GM18526 (cell line): ENCODE results near the gene TRAPPC10.

ENCODE experiments used
- POLR2A ChIP-seq: IDR thresholded peaks from 3 replicates; pipeline ENCODE4 v1.6.1; 2011; ENCODE audit not compliant: insufficient read length; ENCODE audit errors: extremely low read depth

The TRAPPC10 gene, protein sequence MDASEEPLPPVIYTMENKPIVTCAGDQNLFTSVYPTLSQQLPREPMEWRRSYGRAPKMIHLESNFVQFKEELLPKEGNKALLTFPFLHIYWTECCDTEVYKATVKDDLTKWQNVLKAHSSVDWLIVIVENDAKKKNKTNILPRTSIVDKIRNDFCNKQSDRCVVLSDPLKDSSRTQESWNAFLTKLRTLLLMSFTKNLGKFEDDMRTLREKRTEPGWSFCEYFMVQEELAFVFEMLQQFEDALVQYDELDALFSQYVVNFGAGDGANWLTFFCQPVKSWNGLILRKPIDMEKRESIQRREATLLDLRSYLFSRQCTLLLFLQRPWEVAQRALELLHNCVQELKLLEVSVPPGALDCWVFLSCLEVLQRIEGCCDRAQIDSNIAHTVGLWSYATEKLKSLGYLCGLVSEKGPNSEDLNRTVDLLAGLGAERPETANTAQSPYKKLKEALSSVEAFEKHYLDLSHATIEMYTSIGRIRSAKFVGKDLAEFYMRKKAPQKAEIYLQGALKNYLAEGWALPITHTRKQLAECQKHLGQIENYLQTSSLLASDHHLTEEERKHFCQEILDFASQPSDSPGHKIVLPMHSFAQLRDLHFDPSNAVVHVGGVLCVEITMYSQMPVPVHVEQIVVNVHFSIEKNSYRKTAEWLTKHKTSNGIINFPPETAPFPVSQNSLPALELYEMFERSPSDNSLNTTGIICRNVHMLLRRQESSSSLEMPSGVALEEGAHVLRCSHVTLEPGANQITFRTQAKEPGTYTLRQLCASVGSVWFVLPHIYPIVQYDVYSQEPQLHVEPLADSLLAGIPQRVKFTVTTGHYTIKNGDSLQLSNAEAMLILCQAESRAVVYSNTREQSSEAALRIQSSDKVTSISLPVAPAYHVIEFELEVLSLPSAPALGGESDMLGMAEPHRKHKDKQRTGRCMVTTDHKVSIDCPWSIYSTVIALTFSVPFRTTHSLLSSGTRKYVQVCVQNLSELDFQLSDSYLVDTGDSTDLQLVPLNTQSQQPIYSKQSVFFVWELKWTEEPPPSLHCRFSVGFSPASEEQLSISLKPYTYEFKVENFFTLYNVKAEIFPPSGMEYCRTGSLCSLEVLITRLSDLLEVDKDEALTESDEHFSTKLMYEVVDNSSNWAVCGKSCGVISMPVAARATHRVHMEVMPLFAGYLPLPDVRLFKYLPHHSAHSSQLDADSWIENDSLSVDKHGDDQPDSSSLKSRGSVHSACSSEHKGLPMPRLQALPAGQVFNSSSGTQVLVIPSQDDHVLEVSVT

GRCh38 chr21:44011579-44012473 is at the start of gene TRAPPC10:
Gene TRAPPC10, plus strand, starts transcription at chr21:44012309. Its CDS starts 185 bp downstream, at chr21:44012494.
- peak; percentile 88 for TF ChIP-seq POLR2A

DNA sequence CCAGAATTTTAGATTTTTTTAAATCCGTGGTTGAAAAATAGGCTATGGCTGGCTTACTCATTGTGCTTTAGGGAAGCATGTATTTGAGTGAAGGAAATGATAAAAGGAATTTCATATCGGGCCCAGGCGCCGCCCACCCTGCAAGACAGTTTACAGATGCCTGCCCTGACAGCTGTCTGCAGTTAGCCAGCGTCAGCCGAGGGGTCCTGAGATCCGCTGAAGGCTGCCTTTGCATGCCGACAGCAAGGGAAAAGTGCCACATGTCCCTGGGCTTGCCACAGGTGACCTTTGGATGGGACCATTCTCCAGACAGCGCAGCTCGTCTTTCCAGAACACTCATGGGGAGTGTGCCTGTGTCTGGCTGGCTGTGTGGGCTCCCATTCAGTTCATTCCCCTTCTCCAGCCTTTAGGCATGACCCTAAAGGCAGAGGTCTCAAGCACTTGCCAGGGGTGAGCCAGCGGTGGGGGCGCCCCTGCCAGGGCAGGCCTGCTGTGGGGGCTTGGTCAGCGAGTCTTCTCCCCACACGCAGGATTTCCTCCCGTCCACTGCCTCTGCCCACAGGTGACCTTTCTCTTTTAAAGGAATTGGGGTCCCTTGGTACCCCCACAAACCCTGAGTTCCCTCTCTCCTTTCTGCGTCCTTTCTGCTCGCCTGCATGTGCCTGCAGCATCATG is 46.1 kb upstream of the TRAPPC10 start:
- TF ChIP-seq POLR2A = no peak

GRCh38 chr21:43966946-43967512 is 45.1 kb upstream of the TRAPPC10 start:
- TF ChIP-seq POLR2A = no peak

GRCh38 chr21:43967981-43968380 is 44.1 kb upstream of the TRAPPC10 start:
- no peak for TF ChIP-seq POLR2A

DNA sequence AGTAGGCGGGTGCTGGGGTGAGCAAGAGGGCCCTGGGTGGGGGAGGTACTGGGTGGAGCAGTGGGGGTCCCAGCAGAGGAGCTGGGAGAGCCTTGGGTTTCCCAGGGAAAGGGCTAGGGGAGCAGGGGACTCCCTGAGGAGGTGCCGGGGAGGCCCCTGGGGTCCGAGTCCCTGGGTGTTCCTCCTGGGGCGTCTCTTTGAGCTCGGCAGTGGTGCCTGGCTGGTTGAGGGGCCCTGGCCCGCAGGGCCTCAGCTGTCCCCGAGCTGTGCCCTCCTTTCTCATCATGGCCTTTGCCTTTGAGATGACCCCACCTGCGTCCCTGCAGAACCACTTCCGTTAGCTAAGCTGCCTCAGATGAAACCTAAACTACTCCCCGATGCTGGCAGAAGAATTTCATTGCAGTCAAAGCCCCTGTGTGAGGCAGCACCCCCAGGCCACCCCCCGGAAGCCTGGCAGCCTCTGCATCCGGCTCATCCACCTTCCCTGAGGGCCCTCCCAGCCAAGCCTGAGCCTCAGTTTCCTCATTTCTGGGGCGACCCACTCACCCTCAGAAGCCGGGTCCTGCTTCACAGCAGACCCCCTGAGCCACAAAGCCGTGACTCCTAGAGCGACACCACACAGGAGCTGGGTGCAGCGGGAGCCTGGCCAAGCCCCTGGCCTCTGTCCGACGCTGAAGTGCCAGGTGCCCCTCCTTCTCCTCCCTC is 43.5 kb upstream of the TRAPPC10 start:
- no peak for TF ChIP-seq POLR2A

DNA sequence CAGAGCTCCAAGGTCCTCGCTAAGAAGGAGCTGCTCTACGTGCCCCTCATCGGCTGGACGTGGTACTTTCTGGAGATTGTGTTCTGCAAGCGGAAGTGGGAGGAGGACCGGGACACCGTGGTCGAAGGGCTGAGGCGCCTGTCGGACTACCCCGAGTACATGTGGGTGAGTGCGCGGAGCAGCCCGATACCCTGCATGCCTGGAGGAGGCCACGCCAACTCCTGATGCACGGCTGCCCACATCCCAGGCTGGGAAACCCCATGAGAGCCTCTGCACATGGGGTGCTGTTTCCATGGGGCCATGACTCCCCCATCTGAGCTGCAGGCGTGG is 43.0 kb upstream of the TRAPPC10 start:
- TF ChIP-seq POLR2A = no peak

GRCh38 chr21:43970551-43970950 is 41.6 kb upstream of the TRAPPC10 start:
- no peak for TF ChIP-seq POLR2A

DNA sequence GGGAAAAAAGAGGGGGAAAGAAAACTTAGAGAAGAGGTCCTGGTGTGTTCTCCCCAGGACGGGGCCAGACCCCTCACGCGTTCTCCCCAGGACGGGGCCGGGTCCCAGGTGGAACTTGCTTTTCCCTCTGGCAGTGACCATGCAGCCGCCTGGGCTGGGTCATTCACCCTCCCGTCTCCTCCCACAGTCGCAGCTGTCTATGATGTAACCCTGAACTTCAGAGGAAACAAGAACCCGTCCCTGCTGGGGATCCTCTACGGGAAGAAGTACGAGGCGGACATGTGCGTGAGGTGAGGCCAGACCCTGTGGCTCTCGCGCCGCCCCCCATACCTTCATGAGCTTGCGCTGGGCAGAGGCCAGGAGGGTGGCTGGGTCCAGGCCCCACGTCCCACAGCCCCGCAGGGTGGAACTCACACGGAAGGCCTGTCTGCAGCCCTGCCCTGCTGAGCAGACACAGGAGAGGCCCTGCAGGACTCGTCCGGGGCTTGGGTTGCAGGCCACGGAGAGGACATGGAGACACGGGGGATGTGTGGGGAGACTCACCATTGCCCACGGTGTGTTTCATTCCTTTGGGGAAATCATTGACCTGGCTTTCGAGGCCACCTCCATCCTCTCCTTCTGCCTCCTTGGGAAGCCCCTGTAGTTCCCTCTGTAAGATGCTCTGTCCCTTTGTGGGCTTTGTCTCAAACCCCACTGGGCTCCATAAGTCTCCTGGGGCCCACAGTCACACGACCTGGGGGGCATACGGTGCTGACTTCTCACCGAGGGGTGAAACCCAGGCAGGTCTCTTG is 40.7 kb upstream of the TRAPPC10 start:
- TF ChIP-seq POLR2A = no peak

- TF ChIP-seq POLR2A = no peak
Observed at GRCh38 chr21:43971992-43972255, 40.2 kb upstream of the TRAPPC10 start.

DNA sequence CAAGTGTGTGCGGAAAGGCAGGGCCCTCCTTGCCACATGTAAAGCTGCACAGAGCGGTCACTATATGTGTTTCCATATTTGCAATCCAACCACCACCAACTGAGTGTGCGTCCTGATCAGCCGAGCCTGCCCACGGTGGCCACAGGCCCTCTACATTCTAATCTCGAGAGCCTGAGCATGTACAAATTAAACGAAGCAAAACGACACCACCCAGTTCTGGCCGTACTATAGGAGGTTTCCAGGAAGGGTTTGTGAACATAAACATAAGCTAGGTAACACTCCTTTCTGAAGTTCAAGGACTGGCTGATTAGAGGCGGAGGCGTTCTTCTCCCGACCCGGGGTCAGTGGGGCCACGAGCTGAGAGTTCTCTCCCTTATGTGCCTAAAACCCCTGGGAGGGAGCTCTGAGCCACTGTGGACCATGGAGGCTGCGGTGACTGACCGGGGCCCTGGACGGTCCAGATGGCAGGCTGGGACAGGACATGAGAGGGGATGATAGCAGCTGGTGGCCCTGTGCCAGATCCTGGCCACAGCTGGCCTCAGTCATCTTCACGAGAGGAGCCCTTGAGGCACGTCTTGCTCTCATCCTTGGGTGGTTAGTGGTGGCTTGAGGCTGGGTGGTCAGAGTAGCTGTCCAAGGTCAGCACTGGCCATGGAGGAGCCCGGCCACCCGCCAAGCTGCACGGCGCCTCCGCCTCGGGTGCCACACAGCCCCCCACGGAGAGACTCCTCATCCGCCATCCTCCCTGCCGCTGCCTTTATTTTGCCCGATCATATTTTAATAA is 39.1 kb upstream of the TRAPPC10 start:
- TF ChIP-seq POLR2A = no peak

- no peak for TF ChIP-seq POLR2A
Observed at GRCh38 chr21:43973634-43973955, 38.5 kb upstream of the TRAPPC10 start.
